Prostate gland (tissue), 2 donors: Measurements from ENCODE around the gene KLHL29.

Experiments used
- CTCF ChIP-seq, 4 experiments: fragments of 200-600 bp in 2 of 4; fragments of 450-650 bp in 2 of 4; sonication (generic) in 2 of 4; IDR thresholded peaks; 1 replicate in 3 of 4; 2 replicates in 1 of 4; pipeline ENCODE4 v1.5.1; 2016 to 2019; ENCODE audit warnings: antibody characterized with exemption in 4 of 4, mild to moderate bottlenecking in 2 of 4, moderate library complexity in 2 of 4
- POLR2A ChIP-seq: fragments of 450-650 bp; IDR thresholded peaks from one replicate; pipeline ENCODE4 v1.6.1; 2016; ENCODE audit warnings: antibody characterized with exemption, mild to moderate bottlenecking

GRCh38 chr2:23508066-23508390 is 123.0 kb downstream of the KLHL29 start:
- TF ChIP-seq CTCF (IDR thresholded peaks at IDR 0.05) (no peak), POLR2A (no peak)
